ENCODE data around the gene ZNF655. TPM values are rescaled to one million over a fixed set of nuclear protein-coding genes. Genes with fewer than 3 reads are reported as not detected.
A peak's percentile ranks its signal among the peaks of the same experiment; 100 is the strongest.
"Not testable (repeated sequence)": the region's sequence is repeated elsewhere in the genome, so short reads cannot be mapped to it uniquely, and the experiment has no call there.

ZNF655 gene
- 10 to 100 TPM; 86.0 to 92.7 TPM for total RNA-seq

DNA sequence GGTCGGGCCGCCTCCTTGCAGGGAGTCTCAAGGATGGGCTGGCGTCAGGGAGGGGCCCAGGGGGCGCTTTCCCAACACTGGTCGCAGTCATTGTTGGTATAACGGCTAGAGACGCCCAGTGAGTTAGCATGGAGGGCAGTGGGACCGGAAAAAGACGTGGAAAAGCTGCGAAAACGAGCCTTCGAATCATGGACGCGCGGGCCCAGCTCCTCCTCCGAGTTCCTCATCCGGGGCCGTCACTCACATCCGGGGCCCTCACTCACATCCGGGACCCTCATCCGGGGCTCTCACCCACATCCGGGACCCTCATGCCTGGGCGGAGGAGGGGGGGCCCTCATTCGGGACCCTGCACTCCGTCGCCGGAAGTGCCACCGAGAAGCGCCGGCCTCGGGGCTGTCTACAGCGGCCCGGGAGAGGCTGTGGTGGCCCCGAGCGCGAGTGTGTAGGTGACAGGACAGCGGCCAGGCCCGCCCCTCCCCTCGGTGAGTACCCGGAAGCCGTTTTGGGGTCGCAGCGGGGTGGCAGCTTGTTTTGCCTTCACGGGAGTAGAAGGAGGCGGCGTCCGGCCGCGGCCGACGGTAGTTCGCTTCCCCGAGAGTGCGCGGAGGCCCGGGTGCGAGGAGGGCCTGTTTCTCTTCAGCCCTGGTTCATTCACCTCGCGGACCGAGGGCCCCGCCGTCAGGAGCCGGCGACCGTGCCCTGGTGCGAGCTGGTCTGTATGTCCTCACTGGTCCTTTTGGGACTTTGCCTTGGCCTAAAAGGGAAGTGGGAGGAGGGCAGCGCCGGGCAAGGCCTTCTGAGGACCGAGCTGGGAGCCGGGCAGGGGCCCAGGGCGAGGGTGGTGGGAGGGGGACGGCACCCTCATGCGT, at the start of gene ZNF655:
TSS of gene ZNF655 (plus strand) at position 337 of the 869 bp plus-strand sequence. CDS start 1,918 bp downstream, outside the sequence.
- Mint-ChIP-seq H3K27ac (peak within 1 kb of the TSS; percentile 97), H3K9me3 (ENCODE audit: low read depth) (no peaks in the 10 kb centered on the region), H3K4me1 (peaks cover 44% of the 10 kb centered on the region), H3K36me3 (peaks cover 58% of the 10 kb centered on the region), H3K4me3 (peak within 1 kb of the TSS; percentile 91), H3K27me3 (no peaks in the 10 kb centered on the region)
- DNase-seq (peak; percentile 96), ATAC-seq (peak; percentile 91)
- CTCF ChIA-PET: interaction anchor here (1.0 to 1.9 kb wide), 5 partner anchors 8 to 355 kb away, joined by 3 to 7 read pairs (median 4); partner anchors contain the start of genes ZKSCAN5 and ZSCAN25

GRCh38 chr7:99514050-99514449, 44.4 kb upstream of the ZNF655 start:
- H3K4me3 Mint-ChIP-seq: no peak overlapping the region
- no peaks in the 10 kb centered on the region for H3K27me3 Mint-ChIP-seq
- H3K27ac Mint-ChIP-seq: no peak overlapping the region
- peaks cover 44% of the 10 kb centered on the region for H3K36me3 Mint-ChIP-seq
- ATAC-seq: no peak
- DNase-seq: no peak
- H3K9me3 Mint-ChIP-seq (ENCODE audit: low read depth): no peaks in the 10 kb centered on the region
- CTCF ChIA-PET: no interaction called here
- peaks cover 4% of the 10 kb centered on the region for H3K4me1 Mint-ChIP-seq

DNA sequence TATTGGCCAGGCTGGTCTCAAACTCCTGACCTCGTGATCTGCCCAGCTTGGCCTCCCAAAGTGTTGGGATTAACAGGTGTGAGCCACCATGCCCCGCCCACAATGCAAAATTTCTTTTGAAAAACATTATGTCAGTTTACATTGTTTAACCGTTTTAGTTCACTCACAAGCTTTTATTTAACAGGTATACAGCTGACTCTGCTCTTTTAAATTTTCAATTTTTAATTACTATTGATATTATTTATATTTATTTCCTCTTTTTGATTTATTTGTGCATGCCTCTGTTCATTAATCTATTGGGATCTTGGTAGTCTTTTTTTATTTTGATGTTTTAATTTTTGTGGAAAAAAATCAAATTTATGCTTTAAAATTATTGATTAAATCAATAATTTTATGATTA, 37.0 kb upstream of the ZNF655 start:
- ATAC-seq: no peak
- no peaks in the 10 kb centered on the region for H3K27me3 Mint-ChIP-seq

DNA sequence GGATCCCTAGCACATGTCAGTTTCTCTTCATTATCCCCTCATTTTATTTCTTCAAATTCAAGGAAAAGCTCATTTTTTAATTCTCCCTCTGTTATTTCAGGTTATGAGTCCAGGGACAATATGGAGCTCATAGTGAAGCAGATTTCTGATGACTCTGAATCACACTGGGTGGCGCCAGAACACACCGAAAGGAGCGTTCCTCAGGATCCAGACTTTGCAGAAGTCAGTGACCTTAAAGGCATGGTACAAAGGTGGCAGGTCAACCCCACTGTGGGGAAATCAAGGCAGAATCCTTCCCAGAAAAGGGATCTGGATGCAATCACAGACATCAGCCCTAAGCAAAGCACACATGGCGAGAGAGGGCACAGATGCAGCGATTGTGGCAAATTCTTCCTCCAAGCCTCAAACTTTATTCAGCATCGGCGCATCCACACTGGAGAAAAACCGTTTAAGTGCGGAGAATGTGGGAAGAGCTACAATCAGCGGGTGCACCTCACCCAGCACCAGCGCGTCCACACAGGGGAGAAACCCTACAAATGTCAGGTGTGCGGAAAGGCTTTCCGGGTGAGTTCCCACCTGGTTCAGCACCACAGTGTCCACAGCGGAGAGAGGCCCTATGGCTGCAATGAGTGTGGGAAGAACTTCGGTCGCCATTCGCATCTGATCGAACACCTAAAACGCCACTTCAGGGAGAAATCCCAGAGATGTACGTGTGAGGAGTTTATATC, 32.6 kb upstream of the ZNF655 start:
- Mint-ChIP-seq H3K27ac (no peak overlapping the region), H3K4me3 (no peak overlapping the region), H3K4me1 (no peaks in the 10 kb centered on the region), H3K9me3 (ENCODE audit: low read depth) (peaks cover 15% of the 10 kb centered on the region), H3K27me3 (no peaks in the 10 kb centered on the region), H3K36me3 (peaks cover 75% of the 10 kb centered on the region)
- DNase-seq (no peak), ATAC-seq (no peak)
- CTCF ChIA-PET: interaction anchor here (0.7 to 1.2 kb wide), 2 partner anchors 11 to 99 kb away, joined by 3 to 4 read pairs; no protein-coding TSS in a partner anchor

More for the DNA sequence above, 37.0 kb upstream of the ZNF655 start:
- Mint-ChIP-seq H3K4me3 (no peak overlapping the region), H3K36me3 (peaks cover 63% of the 10 kb centered on the region), H3K27ac (no peak overlapping the region), H3K4me1 (no peaks in the 10 kb centered on the region), H3K9me3 (ENCODE audit: low read depth) (no peaks in the 10 kb centered on the region)
- no peak for DNase-seq
- CTCF ChIA-PET: no interaction called here

DNA sequence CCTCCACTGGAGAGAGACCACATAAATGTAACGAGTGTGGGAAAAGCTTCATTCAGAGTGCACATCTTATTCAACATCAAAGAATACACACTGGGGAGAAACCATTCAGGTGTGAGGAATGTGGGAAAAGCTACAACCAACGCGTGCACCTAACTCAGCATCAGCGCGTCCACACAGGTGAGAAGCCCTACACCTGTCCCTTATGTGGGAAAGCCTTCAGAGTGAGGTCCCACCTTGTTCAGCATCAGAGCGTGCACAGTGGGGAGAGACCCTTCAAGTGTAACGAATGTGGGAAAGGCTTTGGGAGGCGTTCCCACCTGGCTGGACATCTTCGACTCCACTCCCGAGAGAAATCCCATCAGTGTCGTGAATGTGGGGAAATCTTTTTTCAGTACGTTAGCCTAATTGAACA, 27.1 kb upstream of the ZNF655 start:
- Mint-ChIP-seq H3K4me3 (no peak overlapping the region), H3K9me3 (ENCODE audit: low read depth) (peaks cover 47% of the 10 kb centered on the region), H3K27ac (no peak overlapping the region), H3K4me1 (no peaks in the 10 kb centered on the region), H3K27me3 (no peaks in the 10 kb centered on the region), H3K36me3 (peaks cover 76% of the 10 kb centered on the region)
- ATAC-seq: no peak
- CTCF ChIA-PET: interaction anchor here (2.1 kb wide), 1 partner anchor 10 kb away, joined by 5 read pairs; no protein-coding TSS in a partner anchor
- no peak for DNase-seq

- no peaks in the 10 kb centered on the region for H3K4me1 Mint-ChIP-seq
- H3K27me3 Mint-ChIP-seq: no peaks in the 10 kb centered on the region
- no peak overlapping the region for H3K27ac Mint-ChIP-seq
- no peak overlapping the region for H3K4me3 Mint-ChIP-seq
- CTCF ChIA-PET: interaction anchor here (1.1 to 1.5 kb wide), 2 partner anchors 12 to 93 kb away, joined by 3 to 4 read pairs; no protein-coding TSS in a partner anchor
- no peak for DNase-seq
- H3K9me3 Mint-ChIP-seq (ENCODE audit: low read depth): peaks cover 48% of the 10 kb centered on the region
- peaks cover 46% of the 10 kb centered on the region for H3K36me3 Mint-ChIP-seq
- ATAC-seq: no peak
Observed at GRCh38 chr7:99535667-99536066, 22.8 kb upstream of the ZNF655 start.

- no peak overlapping the region for H3K4me3 Mint-ChIP-seq
- peaks cover 31% of the 10 kb centered on the region for H3K36me3 Mint-ChIP-seq
- no peaks in the 10 kb centered on the region for H3K27me3 Mint-ChIP-seq
- H3K4me1 Mint-ChIP-seq: no peaks in the 10 kb centered on the region
- DNase-seq (no peak), ATAC-seq (no peak)
- no peak overlapping the region for H3K27ac Mint-ChIP-seq
- CTCF ChIA-PET: interaction anchor here (0.6 kb wide), 1 partner anchor 179 kb away, joined by 3 read pairs; no protein-coding TSS in a partner anchor
- H3K9me3 Mint-ChIP-seq (ENCODE audit: low read depth): peaks cover 29% of the 10 kb centered on the region
Observed at GRCh38 chr7:99539213-99539811, 19.1 kb upstream of the ZNF655 start.

DNA sequence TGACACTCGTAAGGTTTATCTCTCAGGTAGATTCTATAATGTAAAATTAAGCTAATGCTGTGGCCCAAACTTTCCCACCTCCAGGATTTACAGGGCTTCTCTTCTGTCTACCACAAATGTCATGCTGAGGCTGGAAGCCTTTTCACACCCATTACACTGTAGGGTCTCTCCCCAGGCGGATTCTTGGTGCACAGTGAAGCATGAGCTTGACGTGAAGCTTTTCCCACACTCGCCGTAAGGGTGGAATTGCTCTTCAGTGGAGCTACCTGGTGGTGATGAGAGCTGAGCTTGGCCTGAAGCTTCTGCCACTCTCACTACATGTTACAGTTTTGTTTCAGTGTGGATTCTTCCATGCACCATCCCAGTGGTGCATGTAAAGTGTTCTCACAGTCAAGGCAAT, 17.9 kb upstream of the ZNF655 start:
- no peak overlapping the region for H3K27ac Mint-ChIP-seq
- H3K27me3 Mint-ChIP-seq: no peaks in the 10 kb centered on the region
- CTCF ChIA-PET: interaction anchor here (2.3 kb wide), 1 partner anchor 8 kb away, joined by 5 read pairs; no protein-coding TSS in a partner anchor
- DNase-seq (no peak), ATAC-seq (no peak)
- no peaks in the 10 kb centered on the region for H3K4me1 Mint-ChIP-seq
- H3K4me3 Mint-ChIP-seq: no peak overlapping the region
- H3K36me3 Mint-ChIP-seq: peaks cover 32% of the 10 kb centered on the region
- H3K9me3 Mint-ChIP-seq (ENCODE audit: low read depth): peaks cover 26% of the 10 kb centered on the region

- CTCF ChIA-PET: interaction anchor here (2.3 kb wide), 1 partner anchor 9 kb away, joined by 5 read pairs; no protein-coding TSS in a partner anchor
- no peak for DNase-seq
- Mint-ChIP-seq H3K27me3 (no peaks in the 10 kb centered on the region), H3K27ac (no peak overlapping the region), H3K4me3 (no peak overlapping the region), H3K36me3 (peaks cover 32% of the 10 kb centered on the region), H3K9me3 (ENCODE audit: low read depth) (peaks cover 26% of the 10 kb centered on the region), H3K4me1 (no peaks in the 10 kb centered on the region)
- no peak for ATAC-seq
Observed at GRCh38 chr7:99541212-99541611, 17.2 kb upstream of the ZNF655 start.

DNA sequence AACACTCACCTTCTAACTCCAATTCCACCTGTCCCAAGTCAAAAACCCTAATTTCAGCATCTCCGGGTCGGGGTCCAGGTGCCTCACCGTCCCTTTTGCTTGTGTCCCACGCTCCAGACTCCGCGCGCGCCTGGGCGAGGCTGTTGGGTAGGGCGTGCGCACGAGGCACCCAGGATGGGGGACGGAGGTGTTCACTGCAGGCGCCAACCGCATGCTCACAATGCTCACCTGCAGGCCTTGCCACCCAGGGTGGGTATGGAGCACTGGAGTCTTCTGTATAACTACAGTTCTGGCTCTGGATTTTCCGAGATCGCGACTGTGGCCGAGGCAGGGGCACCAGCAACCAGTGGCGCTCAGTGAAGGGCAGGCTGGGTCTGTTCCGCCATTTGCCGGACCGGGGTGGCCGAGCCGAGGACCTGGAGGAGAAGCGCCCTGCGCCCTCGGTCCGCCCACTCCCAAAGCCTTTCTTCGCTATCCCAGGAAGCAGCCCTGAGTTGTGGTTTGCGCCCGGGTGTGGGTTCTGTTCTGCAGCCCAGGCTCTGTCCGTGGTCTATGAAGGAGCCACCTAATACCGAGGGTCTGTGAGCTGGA, 15.3 kb upstream of the ZNF655 start:
- ATAC-seq (no peak), DNase-seq (no peak)
- Mint-ChIP-seq H3K27me3 (no peaks in the 10 kb centered on the region), H3K4me1 (no peaks in the 10 kb centered on the region), H3K36me3 (peaks cover 45% of the 10 kb centered on the region), H3K9me3 (ENCODE audit: low read depth) (peaks cover 26% of the 10 kb centered on the region), H3K4me3 (no peak overlapping the region), H3K27ac (no peak overlapping the region)
- CTCF ChIA-PET: no interaction called here

DNA sequence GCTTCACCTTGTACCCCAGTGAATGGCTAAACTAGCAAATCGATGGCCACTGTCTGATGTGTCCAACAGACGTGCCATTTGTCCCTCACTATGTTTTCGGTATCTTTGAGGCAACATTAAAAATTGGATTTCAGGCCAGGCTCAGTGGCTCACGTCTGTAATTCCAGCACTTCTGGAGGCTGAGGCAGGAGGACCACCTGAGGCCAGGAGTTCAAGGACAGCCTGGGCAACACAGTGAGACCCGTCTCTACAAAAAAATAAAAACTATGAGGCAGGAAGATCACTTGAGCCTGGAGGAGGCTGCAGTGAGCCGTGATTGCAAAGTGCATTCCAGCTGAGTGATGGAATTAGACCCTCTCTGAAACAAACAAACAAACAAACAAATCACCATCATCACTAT, 14.5 kb upstream of the ZNF655 start:
- ATAC-seq: no peak
- H3K36me3 Mint-ChIP-seq: peaks cover 48% of the 10 kb centered on the region
- no peaks in the 10 kb centered on the region for H3K27me3 Mint-ChIP-seq
- H3K4me3 Mint-ChIP-seq: no peak overlapping the region
- CTCF ChIA-PET: no interaction called here
- no peak overlapping the region for H3K27ac Mint-ChIP-seq
- peaks cover 24% of the 10 kb centered on the region for H3K9me3 Mint-ChIP-seq (ENCODE audit: low read depth)
- no peak for DNase-seq
- H3K4me1 Mint-ChIP-seq: no peaks in the 10 kb centered on the region

DNA sequence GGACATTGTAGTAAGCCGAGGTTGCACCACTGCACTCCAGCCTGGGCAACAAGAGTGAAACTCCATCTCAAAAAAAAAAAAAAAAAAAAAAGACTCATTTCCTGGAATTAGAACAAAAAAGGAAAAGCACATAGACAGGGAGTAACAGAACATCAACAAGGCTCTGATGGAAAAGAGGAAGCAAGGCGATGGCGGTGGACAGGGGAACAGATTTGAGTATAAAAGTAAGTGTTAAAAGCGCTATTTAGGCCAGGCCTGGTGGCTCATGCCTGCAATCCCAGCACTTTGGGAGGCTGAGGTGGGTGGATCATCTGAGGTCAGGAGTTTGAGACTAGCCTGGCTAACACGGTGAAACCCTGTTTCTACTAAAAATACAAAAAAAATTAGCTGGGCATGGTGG, 13.1 kb upstream of the ZNF655 start:
- H3K27me3 Mint-ChIP-seq, H3K4me1 Mint-ChIP-seq, CTCF ChIA-PET, H3K4me3 Mint-ChIP-seq, DNase-seq, H3K27ac Mint-ChIP-seq, ATAC-seq: not testable (repeated sequence)
- Mint-ChIP-seq H3K9me3 (ENCODE audit: low read depth) (peaks cover 23% of the 10 kb centered on the region), H3K36me3 (peaks cover 52% of the 10 kb centered on the region)

DNA sequence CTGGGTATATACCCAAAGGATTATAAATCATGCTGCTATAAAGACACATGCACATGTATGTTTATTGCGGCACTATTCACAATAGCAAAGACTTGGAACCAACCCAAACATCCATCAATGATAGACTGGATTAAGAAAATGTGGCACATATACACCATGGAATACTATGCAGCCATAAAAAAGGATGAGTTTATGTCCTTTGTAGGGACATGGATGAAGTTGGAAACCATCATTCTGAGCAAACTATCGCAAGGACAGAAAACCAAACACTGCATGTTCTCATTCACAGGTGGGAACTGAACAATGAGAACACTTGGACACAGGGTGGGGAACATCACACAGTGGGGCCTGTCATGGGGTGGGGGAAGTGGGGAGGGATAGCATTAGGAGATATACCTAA, 8.9 kb upstream of the ZNF655 start:
- H3K4me3 Mint-ChIP-seq; ATAC-seq; DNase-seq; CTCF ChIA-PET; H3K27me3 Mint-ChIP-seq; H3K27ac Mint-ChIP-seq; H3K9me3 Mint-ChIP-seq (ENCODE audit: low read depth): not testable (repeated sequence)
- Mint-ChIP-seq H3K36me3 (peaks cover 46% of the 10 kb centered on the region), H3K4me1 (peaks cover 22% of the 10 kb centered on the region)

Measured in activated CD8-positive, alpha-beta memory T cell treated with anti-CD3 and anti-CD28 coated beads, Interleukin-2, amount 10 ng/mL, durations not matched to agents 7 days and 5 days (primary cell).